Stimulated activated CD4-positive, alpha-beta T cell treated with anti-CD3 and anti-CD28 coated beads, Interleukin-2, amount 100 ng/mL, for 48 hours (primary cell): ENCODE results near the gene ADTRP.

Experiments
- DNase-seq, 2 donors: peaks; one replicate each; pipeline ENCODE4 v3.0.0-alpha.2; 2020

The ADTRP gene

DNA sequence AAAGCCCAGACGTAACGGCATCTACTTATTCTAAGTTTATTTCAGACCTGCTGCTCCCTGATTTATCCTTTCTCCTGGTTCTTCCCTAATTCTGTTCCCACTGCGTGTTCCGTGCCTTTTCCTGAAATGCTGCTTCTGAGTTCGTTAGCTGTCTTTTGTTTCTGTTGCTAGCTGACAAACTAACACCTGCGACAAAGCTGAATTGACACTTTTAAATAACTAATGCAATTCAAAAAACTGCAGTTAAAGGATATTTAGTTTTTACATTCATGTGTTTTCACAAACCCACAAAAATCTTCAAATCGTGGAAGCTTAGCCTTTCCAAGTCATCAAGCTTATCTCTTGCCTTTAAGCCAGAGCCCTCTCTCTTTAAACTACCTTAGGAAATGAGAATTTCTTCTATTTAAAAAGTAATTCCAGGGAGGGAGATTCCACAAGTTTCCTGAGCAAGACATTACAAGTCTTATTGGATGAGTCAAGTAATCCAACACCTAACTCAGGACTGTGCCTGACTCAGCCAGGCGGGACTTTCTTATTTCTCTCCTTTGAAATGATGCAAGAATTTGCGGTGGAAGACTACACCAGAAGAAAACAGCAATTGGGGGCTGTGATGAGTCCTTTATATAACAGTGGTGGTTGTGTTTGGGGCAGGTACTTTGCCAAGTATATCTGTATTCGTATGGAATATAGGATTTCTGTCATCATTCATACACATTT, 6.3 kb downstream of the ADTRP start:
- DNase-seq = no peak

DNA sequence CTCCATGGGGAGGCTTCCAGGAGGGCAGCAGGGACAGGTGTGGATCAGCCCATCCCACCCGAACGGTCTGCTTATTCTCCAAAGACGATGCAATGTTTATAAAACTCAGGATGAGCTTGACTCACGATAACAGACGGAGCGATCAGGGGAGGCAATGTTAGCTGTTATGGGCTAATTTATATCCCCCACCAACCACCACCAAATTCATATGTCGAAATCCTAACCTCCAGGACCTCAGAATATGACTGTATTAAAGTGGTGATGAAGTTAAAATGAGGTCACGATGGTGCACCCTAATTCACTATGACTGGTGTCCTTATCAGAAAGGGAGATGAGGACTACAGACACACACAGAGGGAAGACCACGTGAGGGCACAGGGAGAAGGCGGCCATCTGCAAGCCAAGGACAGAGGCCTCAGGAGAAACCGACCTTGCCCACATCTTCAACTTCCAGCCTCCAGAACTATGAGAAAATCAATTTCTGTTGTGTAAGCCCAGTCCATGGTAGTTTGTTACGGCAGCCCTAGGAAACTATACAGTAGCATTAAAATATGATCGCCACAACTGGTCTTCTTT, 7.0 kb downstream of the ADTRP start:
- no peak for DNase-seq

DNA sequence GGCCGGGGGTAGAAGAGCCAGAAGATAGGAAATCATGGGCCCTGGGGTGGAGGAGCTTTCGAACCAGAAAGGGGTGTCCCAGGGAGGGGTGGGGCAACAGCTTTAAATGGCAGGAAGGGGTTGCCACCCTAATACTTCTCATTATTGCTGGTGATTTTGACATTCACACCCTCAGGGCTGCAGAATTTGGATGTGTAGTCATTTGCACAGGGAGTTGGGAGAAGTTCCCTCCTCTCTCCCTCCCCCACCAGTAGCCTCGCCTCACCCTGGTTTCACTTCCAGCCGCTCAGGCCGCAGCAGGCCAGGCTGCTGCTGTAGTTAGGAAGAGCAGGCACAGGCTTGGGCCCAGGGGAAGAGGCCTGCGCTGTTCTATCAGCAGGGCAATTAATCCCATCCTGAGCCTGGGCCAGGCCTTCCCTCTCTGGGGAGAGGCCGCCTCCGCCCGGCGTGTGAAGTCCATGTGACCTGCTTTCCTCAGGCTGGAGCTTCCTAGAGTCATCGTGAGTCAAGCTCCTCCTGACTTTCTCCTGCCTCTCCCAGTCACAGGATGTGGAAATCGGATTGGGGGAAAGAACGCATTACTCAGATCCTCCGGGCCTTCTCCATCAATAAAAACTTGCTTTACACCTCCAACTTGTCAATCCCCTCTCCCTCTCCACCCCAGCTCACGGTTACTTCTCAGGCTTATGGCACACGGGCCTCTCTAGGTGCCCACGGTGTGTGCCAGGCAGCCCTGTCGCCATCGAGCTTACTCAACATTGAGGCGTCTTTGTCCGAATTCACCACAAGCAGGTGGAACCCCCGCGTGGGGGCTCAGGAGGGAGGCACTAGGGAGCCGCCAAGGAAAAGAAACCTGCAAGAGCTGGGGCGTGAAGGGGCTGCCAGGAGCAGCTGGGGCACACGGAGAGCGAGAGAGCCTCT, 7.8 kb downstream of the ADTRP start:
- no peak for DNase-seq

- DNase-seq = no peak
These were observed 8.6 kb downstream of the ADTRP start for GRCh38 chr6:11769811-11770545.

DNA sequence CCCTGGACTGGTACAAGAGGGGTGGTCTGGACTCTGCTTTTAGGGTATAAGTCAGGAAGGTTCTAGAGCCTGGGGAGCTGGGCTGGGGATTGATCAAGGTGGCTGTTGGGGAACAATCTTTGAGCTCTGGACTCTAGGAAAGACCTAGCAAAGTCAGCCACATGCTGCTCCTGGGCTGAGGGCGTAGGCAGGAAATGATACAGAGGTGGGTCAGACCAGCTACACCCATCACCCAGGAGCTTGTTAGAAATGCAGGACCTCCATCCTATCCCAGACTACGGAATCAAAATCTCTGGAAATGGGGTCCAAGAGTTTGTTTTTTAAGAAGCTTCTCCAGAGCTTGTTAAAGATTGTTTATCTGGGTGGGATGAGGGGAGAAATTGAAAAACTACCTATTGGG, 9.4 kb downstream of the ADTRP start:
- DNase-seq = no peak

DNA sequence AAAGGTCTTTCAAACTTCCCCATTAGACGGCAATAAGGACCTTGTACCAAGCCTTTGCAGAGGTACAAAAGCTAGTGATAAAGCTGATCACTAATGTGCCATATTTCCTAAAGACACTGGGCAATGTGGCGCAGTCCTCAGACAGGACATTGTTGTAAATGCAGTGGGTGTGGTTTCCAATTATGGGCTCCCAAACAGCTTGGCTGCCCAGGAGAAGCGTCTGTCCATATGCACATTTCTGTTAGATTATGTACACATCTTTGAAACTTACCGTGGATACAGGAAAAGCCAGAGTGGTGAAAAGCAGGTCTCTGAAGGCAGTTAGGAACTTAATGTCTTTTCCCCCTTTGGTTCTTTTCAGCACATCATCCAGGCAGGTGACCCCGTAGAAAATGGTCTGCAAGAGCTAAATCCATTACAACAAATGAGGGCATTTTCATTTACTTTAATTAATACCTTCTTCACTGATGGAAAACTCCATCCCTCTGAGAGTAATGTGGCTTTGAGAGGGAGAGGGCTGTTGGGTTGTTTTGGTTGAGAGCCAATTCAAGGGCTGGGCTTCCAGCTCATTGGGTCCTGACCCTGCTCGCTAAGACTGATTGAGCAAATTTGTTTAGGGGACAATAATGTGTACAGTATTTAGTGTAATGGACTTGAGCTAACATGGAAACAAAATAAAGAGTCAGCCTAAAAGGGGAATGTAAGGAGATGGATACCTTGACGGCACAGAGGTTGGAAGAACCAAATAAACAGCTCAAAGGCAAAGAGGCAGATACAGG, 10.4 kb downstream of the ADTRP start:
- DNase-seq = no peak

DNA sequence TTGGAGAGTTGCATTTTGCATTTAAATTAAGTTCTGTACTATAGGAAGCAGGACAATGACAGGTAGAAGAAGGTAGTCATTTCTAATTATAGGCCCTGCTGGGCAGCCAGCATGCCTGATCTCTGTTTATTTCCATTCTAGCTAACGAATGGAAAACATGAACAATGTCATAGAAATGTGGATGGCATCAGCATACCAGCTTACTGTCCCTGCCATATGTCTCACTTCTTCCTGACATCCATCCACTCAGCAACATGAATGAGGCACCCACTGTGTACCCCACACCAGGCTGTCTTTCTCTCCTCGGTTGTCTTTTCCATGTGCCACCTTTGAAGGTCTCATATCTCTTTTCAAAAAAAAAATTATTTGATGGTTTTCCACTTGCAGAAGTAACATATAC, 11.1 kb downstream of the ADTRP start:
- no peak for DNase-seq

DNA sequence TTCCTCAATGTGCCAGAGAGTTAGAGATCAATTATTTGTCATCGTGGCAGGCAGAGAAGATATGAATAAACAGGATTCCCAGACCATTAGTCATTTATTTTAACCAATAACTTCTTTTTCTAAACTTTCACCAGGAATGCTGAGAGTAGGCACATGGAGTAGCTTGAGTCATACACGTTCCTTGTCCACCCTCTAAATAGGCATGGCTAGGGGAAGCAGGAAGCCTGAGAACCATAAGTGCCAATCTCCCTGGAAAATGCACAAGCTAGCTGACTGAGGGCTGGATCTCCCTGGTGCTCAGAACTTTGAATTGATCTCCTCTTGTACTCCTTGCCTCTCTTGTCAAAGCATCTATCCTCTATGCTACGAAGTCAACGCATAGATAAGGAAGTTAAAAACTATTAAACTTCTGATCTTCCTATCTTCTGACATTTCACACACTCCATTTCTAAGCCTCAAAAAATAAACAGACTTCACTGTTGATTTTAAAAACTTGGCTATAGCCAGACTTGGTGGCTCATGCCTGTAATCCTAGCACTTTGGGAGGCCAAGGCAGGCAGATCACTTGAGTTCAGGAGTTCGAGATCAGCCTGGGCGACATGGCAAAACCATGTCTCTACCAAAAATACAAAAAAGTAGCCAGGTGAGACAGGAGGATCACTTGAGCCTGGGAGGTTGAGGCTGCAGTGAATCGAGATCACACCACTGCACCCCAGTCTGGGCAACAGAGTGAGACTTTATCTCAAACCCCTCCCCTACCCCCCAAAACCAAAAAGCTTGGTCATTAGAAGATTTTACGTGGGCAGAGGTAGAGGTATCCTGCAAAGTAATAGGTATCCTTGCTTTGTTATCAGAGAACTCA, 11.8 kb downstream of the ADTRP start:
- DNase-seq = no peak

- DNase-seq = no peak
These were observed 12.6 kb downstream of the ADTRP start for GRCh38 chr6:11766043-11766442.

GRCh38 chr6:11764250-11764604, 14.4 kb downstream of the ADTRP start:
- DNase-seq = no peak

- no peak for DNase-seq
These were observed 14.9 kb downstream of the ADTRP start for GRCh38 chr6:11763460-11764249.

DNA sequence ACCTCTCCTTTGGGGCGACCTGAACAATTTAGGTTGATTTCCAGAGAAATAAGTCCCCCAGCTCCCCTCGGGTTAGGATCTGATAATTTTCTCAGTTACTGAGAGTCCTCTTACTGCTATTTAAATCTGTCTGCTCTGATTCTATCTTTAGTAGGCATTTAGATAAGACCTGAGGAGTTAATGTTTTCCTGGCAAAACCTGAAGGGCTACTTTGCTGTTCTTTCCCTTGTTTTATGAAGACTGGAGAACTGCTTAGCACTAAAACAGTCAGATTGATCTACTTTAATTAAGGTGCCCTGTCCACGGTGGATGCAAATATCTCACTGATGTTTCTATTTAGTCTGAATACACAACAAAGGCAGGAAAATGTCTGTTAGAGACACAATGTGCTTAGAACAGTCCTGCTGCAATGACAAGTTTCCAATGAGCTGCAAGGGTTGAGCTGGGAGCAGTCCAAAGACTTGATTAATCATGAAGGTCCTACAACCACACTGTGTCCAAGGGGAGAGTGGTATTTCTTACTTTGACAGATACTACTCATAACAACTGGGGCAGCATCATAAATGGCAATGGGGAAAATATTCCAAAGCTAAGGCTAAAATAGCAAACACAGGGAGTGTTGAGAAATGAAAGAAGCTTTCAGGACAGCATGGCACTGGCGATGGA, 15.7 kb downstream of the ADTRP start:
- DNase-seq = no peak

DNA sequence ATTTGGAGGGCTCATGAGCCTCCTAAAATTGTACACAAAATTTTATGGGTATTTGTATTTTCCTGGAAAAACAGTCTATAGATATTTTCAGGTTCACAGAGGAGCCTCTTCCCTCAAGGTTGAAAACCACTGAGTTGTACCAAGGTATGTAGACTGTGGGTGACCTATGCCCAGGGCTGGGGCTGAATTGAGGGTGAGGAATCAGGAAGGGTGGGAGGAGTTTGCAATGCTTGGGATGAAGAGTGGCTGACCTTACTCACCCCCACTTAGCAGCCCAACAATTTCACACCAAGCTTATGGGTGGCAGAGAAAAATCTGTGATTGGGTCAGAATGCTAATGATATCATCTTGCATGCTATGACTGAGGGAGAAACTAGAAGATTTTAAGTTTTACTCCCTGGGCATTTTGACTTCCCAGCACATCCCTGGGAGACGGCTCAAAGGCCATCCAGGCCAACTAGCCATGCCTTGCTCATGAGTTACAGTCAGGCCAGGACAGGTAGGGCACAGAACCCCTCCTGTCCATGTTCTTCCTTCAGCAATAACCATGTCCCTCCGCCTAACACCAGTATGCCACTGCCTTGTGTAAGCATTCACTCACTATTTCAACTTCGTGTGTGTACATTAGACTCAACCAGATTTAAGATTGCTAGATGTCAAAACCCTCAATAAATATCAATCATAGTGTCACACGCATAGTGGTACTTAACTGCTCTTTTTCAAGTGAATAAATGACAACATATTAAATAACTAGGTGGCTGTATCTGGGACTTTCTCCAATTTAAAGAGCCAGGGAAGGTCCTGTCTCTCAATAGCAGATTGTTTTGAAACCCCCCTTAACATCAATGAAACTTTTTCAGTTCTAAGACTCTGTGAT, 16.6 kb downstream of the ADTRP start:
- DNase-seq = no peak

DNA sequence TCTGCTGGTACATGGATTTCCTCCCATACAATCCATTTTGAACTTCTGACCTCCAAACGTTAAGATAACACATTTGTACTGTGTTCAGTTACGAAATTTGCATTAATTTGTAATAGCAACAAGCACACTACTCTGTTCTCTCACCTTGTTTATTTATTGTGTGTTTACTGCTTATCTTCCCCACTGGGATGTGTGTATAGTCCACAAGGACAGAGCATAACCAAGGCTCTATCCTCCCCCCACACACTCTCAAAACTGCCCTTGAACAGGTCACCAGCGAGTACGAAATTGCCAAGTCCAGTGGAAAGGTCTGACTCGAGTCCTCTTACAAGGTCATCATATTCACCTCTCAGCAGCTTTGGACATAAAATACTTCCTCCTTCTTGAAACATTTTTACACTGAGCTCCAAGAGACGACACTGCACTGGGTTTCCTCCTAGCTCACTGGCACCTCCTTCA, 18.6 kb downstream of the ADTRP start:
- DNase-seq = no peak

- DNase-seq = no peak
These were observed 19.7 kb downstream of the ADTRP start for GRCh38 chr6:11758878-11759277.

GRCh38 chr6:11756726-11757125, 21.9 kb downstream of the ADTRP start:
- no peak for DNase-seq

GRCh38 chr6:11756292-11756691, 22.3 kb downstream of the ADTRP start:
- no peak for DNase-seq

- no peak for DNase-seq
These were observed 22.9 kb downstream of the ADTRP start for GRCh38 chr6:11755725-11756124.
